ENCODE measurements around the gene PHACTR4. TPM values are rescaled to one million over a fixed set of nuclear protein-coding genes. Genes with fewer than 3 reads are reported as not detected.
A peak's percentile ranks its signal among the peaks of the same experiment; 100 is the strongest.
"Not testable (repeated sequence)": the region's sequence is repeated elsewhere in the genome, so short reads cannot be mapped to it uniquely, and the experiment has no call there.

PHACTR4 gene
- total RNA-seq, 1 donor from 2014 or later = 31.3 TPM

DNA sequence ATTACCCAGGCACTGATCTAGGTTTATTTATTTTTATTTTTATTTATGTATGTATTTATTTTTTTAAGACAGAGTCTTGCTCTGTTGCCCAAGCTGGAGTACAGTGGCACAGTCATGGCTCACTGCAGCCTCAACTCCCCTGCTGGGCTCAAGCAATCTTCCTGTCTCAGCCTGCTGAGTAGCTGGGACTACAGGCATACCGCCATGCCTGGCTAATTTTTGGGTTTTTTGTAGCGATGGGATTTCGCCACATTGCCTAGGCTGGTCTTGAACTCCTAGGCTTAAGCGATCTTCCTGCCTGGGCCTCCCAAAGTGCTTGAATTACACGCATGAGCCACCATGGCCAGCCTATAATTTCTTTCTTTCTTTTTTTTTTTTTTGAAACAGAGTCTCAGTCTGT lies 9.4 kb downstream of the PHACTR4 start:
- no peak for TF ChIP-seq CTCF (IDR thresholded peaks at IDR 0.05; ENCODE audit: insufficient read depth, low read length, poor library complexity, severe bottlenecking)
- no peaks in the 10 kb centered on the region for H3K27me3 ChIP-seq (ENCODE audit: control insufficient read depth, insufficient read depth, low read length)
- no peaks in the 10 kb centered on the region for H3K36me3 ChIP-seq (ENCODE audit: control insufficient read depth, insufficient read depth, low read length)
- DNase-seq (ENCODE audit: low read depth) = no peak
- no peak overlapping the region for H3K4me3 ChIP-seq (ENCODE audit: low read depth, low read length)

- H3K4me3 ChIP-seq (ENCODE audit: low read depth, low read length) = no peak overlapping the region
- DNase-seq (ENCODE audit: low read depth) = no peak
- H3K27me3 ChIP-seq (ENCODE audit: control insufficient read depth, insufficient read depth, low read length) = no peaks in the 10 kb centered on the region
- H3K36me3 ChIP-seq (ENCODE audit: control insufficient read depth, insufficient read depth, low read length) = no peaks in the 10 kb centered on the region
- no peak for TF ChIP-seq CTCF (IDR thresholded peaks at IDR 0.05; ENCODE audit: insufficient read depth, low read length, poor library complexity, severe bottlenecking)
Observed at GRCh38 chr1:28380394-28380793, 10.9 kb downstream of the PHACTR4 start.

- H3K27me3 ChIP-seq (ENCODE audit: control insufficient read depth, insufficient read depth, low read length); H3K4me3 ChIP-seq (ENCODE audit: low read depth, low read length); H3K36me3 ChIP-seq (ENCODE audit: control insufficient read depth, insufficient read depth, low read length); DNase-seq (ENCODE audit: low read depth): not testable (repeated sequence)
Observed at GRCh38 chr1:28383785-28384184, 14.2 kb downstream of the PHACTR4 start.

DNA sequence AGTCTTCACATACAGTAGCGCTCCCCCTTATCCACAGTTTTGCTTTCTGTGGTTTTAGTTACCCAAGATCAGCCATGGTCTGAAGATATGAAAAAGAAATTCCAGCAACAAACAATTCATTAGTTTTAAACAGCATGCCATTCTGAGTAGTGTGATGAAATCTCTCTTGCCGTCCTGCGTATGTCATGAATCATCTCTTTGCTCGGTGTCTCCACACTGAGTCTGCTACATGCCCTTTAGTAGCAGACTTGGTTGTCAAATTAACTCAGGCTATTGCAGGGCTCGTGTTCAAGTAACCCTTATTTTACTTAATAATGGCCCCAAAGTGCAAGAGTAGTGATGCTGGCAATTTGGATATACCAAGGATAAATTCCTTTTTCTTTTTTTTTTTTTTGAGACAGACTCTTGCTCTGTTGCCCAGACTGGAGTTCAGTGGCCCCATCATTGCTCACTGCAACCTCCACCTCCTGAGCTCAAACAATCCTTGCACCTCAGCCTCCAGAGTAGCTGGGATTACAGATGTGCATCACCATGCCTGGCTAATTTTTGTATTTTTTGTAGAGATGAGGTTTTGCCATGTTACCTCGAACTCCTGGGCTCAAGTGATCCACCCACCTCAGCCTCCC lies 22.6 kb downstream of the PHACTR4 start:
- DNase-seq (ENCODE audit: low read depth) = peak; percentile 61
- TF ChIP-seq CTCF (IDR thresholded peaks at IDR 0.05; ENCODE audit: insufficient read depth, low read length, poor library complexity, severe bottlenecking) = no peak
- H3K27me3 ChIP-seq (ENCODE audit: control insufficient read depth, insufficient read depth, low read length) = no peaks in the 10 kb centered on the region
- no peaks in the 10 kb centered on the region for H3K36me3 ChIP-seq (ENCODE audit: control insufficient read depth, insufficient read depth, low read length)
- no peak overlapping the region for H3K4me3 ChIP-seq (ENCODE audit: low read depth, low read length)

DNA sequence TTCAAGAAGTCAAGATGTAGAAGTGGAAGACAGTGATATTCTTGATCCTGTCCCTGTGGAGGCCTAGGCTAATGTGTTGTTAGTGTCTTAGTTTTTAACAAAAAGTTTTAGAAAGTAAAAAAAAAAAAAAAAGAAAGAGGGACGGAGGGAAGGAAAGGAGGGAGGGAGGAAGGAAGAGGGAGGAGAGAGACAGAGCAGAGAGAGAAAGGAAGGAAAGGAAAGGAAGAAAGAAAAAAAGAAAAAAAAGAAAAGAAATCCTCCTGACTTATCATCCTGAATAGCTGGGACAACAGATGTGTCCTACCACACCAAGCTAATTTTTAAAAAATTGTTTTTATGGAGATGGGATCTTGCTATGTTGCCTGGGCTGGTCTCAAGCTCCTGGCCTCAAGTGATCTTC lies 24.6 kb downstream of the PHACTR4 start:
- no peak for DNase-seq (ENCODE audit: low read depth)
- Histone ChIP-seq H3K4me3 (ENCODE audit: low read depth, low read length) (no peak overlapping the region), H3K27me3 (ENCODE audit: control insufficient read depth, insufficient read depth, low read length) (no peaks in the 10 kb centered on the region), H3K36me3 (ENCODE audit: control insufficient read depth, insufficient read depth, low read length) (no peaks in the 10 kb centered on the region)
- TF ChIP-seq CTCF (IDR thresholded peaks at IDR 0.05; ENCODE audit: insufficient read depth, low read length, poor library complexity, severe bottlenecking) = no peak

DNA sequence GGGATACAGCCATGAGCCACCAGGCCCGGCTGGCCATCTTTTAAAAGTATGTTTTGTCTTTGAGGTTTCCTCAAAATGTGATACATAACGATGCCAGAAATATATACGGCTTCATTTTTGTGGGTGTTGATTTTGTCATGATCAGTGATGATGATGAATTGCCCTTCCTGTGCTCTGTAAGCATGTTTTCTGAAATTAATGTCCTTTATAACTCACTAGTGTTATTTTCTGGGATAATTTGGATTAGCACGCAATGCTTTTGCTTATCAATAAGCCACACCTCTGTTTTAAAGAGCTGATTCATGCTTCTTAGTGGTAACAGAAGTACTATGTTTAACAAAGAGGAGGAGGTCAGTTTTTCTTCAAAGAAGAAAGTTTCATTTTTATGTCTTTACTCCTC lies 25.6 kb downstream of the PHACTR4 start:
- Histone ChIP-seq H3K27me3 (ENCODE audit: control insufficient read depth, insufficient read depth, low read length) (no peaks in the 10 kb centered on the region), H3K4me3 (ENCODE audit: low read depth, low read length) (no peak overlapping the region), H3K36me3 (ENCODE audit: control insufficient read depth, insufficient read depth, low read length) (no peaks in the 10 kb centered on the region)
- no peak for TF ChIP-seq CTCF (IDR thresholded peaks at IDR 0.05; ENCODE audit: insufficient read depth, low read length, poor library complexity, severe bottlenecking)
- no peak for DNase-seq (ENCODE audit: low read depth)
